22Rv1 (cell line): Measurements from ENCODE around the gene MED25.

Experiments used
- ZFX ChIP-seq: fragments of 450-650 bp; IDR thresholded peaks from 2 replicates; pipeline ENCODE4 v1.6.1; 2017; ENCODE audit warnings: antibody characterized with exemption, borderline replicate concordance
- TF ChIP-seq, protein P1 (sequence below): fragments of 450-650 bp; IDR thresholded peaks from 2 replicates; pipeline ENCODE4 v1.5.1; 2017; ENCODE audit warnings: mild to moderate bottlenecking

GRCh38 chr19:49829721-49830120 is 11.6 kb downstream of the MED25 start:
- TF ChIP-seq, protein P1, sequence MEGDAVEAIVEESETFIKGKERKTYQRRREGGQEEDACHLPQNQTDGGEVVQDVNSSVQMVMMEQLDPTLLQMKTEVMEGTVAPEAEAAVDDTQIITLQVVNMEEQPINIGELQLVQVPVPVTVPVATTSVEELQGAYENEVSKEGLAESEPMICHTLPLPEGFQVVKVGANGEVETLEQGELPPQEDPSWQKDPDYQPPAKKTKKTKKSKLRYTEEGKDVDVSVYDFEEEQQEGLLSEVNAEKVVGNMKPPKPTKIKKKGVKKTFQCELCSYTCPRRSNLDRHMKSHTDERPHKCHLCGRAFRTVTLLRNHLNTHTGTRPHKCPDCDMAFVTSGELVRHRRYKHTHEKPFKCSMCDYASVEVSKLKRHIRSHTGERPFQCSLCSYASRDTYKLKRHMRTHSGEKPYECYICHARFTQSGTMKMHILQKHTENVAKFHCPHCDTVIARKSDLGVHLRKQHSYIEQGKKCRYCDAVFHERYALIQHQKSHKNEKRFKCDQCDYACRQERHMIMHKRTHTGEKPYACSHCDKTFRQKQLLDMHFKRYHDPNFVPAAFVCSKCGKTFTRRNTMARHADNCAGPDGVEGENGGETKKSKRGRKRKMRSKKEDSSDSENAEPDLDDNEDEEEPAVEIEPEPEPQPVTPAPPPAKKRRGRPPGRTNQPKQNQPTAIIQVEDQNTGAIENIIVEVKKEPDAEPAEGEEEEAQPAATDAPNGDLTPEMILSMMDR: no peak
- no peak for TF ChIP-seq ZFX
